DND-41 (cell line): ENCODE data around the gene NKX2-3.

Experiments used
- ATAC-seq: fragments of 200-7000 bp; cut with Tn5 transposase; 3 replicates; pipeline ENCODE4 v1.9.1; 2021; ENCODE audit warnings: low read depth; ENCODE audit not compliant: insufficient read depth
- DNase-seq: peaks from one replicate; pipeline ENCODE4 v3.0.0-alpha.2; 2020
- H2AFZ ChIP-seq: 2 replicates; pipeline ENCODE4 v1.6.0; 2012; ENCODE audit warnings: low read depth, low read length
- H3K27ac ChIP-seq: 2 replicates; pipeline ENCODE4 v1.5.1; 2012; ENCODE audit warnings: low read length, inconsistent platforms
- H3K27me3 ChIP-seq: fragments of 200-600 bp; sonication (generic); 2 replicates; pipeline ENCODE4 v1.6.0; 2012; ENCODE audit warnings: low read length, mild to moderate bottlenecking, inconsistent platforms; ENCODE audit not compliant: insufficient read depth, poor library complexity
- H3K36me3 ChIP-seq: 2 replicates; pipeline ENCODE4 v1.5.1; 2012; ENCODE audit warnings: low read length, inconsistent platforms; ENCODE audit not compliant: insufficient read depth
- H3K4me1 ChIP-seq: 2 replicates; pipeline ENCODE4 v1.5.1; 2012; ENCODE audit warnings: mild to moderate bottlenecking, low read length; ENCODE audit not compliant: insufficient read depth
- H3K4me2 ChIP-seq: 2 replicates; pipeline ENCODE4 v1.6.0; 2012; ENCODE audit warnings: mild to moderate bottlenecking, moderate library complexity, low read length, inconsistent platforms; ENCODE audit not compliant: insufficient read depth
- H3K4me3 ChIP-seq, 2 experiments: fragments of 200-600 bp in 1 of 2; shearing (Covaris generic) in 1 of 2; 2 replicates each; pipeline ENCODE4 v1.5.1; 2012 to 2016; ENCODE audit warnings: inconsistent platforms in 2 of 2, low read length in 2 of 2, mild to moderate bottlenecking in 2 of 2, low read depth in 1 of 2, moderate library complexity in 1 of 2
- H3K79me2 ChIP-seq: 2 replicates; pipeline ENCODE4 v1.6.0; 2012; ENCODE audit warnings: low read length, inconsistent platforms; ENCODE audit not compliant: insufficient read depth
- H3K9ac ChIP-seq: 2 replicates; pipeline ENCODE4 v1.6.0; 2012; ENCODE audit warnings: low read depth, mild to moderate bottlenecking, inconsistent platforms, low read length, moderate library complexity
- H3K9me3 ChIP-seq: 2 replicates; pipeline ENCODE4 v1.5.1; 2012; ENCODE audit warnings: low read length, moderate library complexity, mild to moderate bottlenecking, inconsistent platforms; ENCODE audit not compliant: insufficient read depth, severe bottlenecking
- H4K20me1 ChIP-seq: 2 replicates; pipeline ENCODE4 v1.6.0; 2012; ENCODE audit warnings: low read length; ENCODE audit not compliant: insufficient read depth
- CTCF ChIP-seq: IDR thresholded peaks from 2 replicates; pipeline ENCODE4 v1.5.1; 2012; ENCODE audit warnings: borderline replicate concordance, low read length, moderate library complexity, mild to moderate bottlenecking; ENCODE audit not compliant: poor library complexity, severe bottlenecking; ENCODE audit errors: extremely low read depth
- EZH2 ChIP-seq: IDR thresholded peaks from 3 replicates; pipeline ENCODE4 v1.6.1; 2012; ENCODE audit warnings: borderline replicate concordance, low read depth, mild to moderate bottlenecking, moderate library complexity, low read length, inconsistent platforms; ENCODE audit not compliant: severe bottlenecking

Gene NKX2-3

DNA sequence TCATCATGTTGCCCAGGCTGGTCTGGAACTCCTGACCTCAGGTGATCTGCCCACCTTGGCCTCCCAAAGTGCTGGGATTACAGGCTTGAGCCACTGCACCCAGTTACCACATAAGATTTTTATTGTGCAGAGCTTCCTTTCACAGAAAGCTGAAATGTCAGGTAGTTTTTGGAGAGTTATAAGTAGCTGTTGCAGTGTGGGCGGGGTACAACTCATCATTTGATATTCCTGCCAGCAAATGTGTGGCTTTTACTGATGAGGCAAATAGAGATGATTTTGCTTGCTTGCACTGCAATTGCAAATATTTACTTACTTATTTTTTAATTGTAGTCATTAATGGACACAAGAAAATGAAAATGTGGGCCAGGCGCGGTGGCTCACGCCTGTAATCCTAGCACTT is 32.4 kb downstream of the NKX2-3 start:
- no peaks in the 10 kb centered on the region for H3K4me1 ChIP-seq
- H3K27ac ChIP-seq: no peak overlapping the region
- no peaks in the 10 kb centered on the region for H3K36me3 ChIP-seq
- H3K27me3 ChIP-seq: peaks cover 7% of the 10 kb centered on the region
- H2AFZ ChIP-seq: no peak overlapping the region
- TF ChIP-seq CTCF (no peak), EZH2 (no peak)
- no peak overlapping the region for H3K4me2 ChIP-seq
- no peak for DNase-seq
- H3K9me3 ChIP-seq: no peaks in the 10 kb centered on the region
- H4K20me1 ChIP-seq: no peaks in the 10 kb centered on the region
- no peak overlapping the region for H3K4me3 ChIP-seq
- no peak overlapping the region for H3K9ac ChIP-seq
- no peak for ATAC-seq
- H3K79me2 ChIP-seq: no peaks in the 10 kb centered on the region

GRCh38 chr10:99569253-99569939 is 36.7 kb downstream of the NKX2-3 start:
- Histone ChIP-seq H3K27me3 (peaks cover 3% of the 10 kb centered on the region), H3K9ac (no peak overlapping the region), H4K20me1 (no peaks in the 10 kb centered on the region), H3K4me3 (no peak overlapping the region), H3K36me3 (no peaks in the 10 kb centered on the region), H3K4me2 (no peak overlapping the region), H3K27ac (no peak overlapping the region), H2AFZ (no peak overlapping the region), H3K9me3 (no peaks in the 10 kb centered on the region), H3K79me2 (no peaks in the 10 kb centered on the region), H3K4me1 (no peaks in the 10 kb centered on the region)
- no peak for ATAC-seq
- no peak for DNase-seq
- no peak for TF ChIP-seq CTCF
- no peak for TF ChIP-seq EZH2

DNA sequence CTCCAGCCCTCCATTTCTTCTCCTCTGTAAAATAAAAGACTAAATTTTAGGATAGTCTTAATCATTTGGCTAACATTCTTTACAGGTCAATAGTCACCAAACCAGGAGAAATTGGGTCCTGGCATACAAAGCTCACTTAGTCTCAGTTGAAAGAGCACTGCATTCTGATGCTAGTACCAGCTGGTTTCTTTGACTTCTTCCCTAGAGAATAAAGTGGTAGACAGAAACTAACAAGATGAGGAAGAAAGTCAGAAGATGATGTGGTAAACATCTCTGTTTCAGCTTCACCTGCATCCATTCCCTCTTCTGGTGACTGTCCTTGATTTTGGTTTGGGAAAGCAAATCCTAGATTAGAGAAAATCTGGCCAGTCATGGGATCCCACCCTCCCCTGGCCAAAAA is 37.2 kb downstream of the NKX2-3 start:
- no peaks in the 10 kb centered on the region for H4K20me1 ChIP-seq
- H3K27me3 ChIP-seq: peaks cover 3% of the 10 kb centered on the region
- no peaks in the 10 kb centered on the region for H3K9me3 ChIP-seq
- ATAC-seq (no peak), DNase-seq (no peak)
- H3K27ac ChIP-seq: no peak overlapping the region
- no peaks in the 10 kb centered on the region for H3K4me1 ChIP-seq
- H3K4me2 ChIP-seq: no peak overlapping the region
- no peak overlapping the region for H3K4me3 ChIP-seq
- no peak for TF ChIP-seq EZH2
- no peak for TF ChIP-seq CTCF
- no peaks in the 10 kb centered on the region for H3K36me3 ChIP-seq
- no peak overlapping the region for H3K9ac ChIP-seq
- H2AFZ ChIP-seq: no peak overlapping the region
- H3K79me2 ChIP-seq: no peaks in the 10 kb centered on the region

DNA sequence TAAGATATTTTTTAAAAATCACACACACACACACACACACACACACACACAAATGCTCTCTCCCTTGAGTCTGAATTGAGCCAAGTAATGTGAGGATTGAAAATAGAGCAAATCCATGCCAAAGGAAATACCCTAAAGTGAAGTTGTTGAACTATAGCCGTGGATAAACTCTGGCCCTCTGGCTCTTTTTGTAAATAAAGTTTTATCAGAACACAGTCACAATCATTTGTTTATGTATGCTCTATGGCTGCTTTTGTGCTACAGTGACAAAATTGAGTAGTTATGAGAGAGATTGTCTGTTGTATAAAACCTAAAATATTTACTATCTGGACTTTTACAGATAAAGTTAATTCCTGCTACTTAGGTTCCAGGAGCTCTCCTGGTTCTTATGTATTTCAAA is 39.1 kb downstream of the NKX2-3 start:
- DNase-seq (no peak), ATAC-seq (no peak)
- Histone ChIP-seq H3K36me3 (no peaks in the 10 kb centered on the region), H3K9me3 (no peaks in the 10 kb centered on the region), H3K27me3 (peaks cover 2% of the 10 kb centered on the region), H3K79me2 (no peaks in the 10 kb centered on the region), H3K4me2 (no peak overlapping the region), H2AFZ (no peak overlapping the region), H3K4me1 (no peaks in the 10 kb centered on the region), H3K9ac (no peak overlapping the region), H3K4me3 (no peak overlapping the region), H3K27ac (no peak overlapping the region), H4K20me1 (no peaks in the 10 kb centered on the region)
- no peak for TF ChIP-seq CTCF
- no peak for TF ChIP-seq EZH2
